ENCODE data around the gene LAMB1.

The LAMB1 gene

DNA sequence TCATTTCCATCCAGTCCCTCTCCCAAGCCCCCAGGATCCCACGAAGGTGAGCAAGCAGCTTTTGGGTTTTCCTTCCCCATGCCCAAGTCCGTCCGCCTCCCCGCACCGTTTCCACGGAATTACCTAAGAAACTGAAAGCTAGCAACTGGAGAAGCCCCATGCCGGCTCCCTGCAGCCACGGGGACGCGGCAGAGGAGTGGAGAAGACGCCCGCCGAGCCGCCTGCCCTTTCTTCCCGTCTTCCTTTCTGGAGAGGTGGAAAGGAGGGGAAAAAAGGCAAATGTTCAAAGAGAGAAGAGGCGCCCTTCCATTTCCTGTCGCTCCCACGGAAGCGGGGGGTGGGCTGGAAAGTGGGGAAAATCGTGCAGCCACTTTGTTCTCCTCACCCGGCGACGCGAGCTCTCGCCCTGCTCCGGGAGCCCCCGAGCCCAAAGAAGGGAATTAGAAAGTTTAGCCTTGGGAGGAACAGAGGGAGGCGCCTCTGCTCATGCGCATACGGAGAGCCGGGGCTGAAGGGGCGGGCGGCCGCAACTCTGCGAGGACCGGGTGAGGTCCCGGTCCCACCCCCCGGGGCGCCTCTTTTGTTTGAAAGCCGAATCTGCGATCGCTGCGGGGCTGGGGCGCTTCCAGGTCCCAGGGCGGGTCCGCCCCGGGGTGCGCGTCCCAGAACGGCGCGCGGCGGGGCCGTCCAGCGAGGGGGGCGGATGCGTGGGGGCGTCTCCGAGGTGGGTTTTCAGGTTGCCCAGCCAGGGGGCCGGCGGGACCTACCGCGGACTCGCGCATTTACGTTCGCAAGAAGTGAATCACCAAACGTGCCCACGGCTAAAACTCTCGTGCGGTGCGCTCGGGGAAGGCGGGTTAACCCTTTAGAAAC, at the start of gene LAMB1:
Gene LAMB1, minus strand, starts transcription at position 436 of the 873 bp plus-strand sequence. Its CDS starts 276 bp downstream, at position 160.
- DNase-seq = peak; percentile 93

DNA sequence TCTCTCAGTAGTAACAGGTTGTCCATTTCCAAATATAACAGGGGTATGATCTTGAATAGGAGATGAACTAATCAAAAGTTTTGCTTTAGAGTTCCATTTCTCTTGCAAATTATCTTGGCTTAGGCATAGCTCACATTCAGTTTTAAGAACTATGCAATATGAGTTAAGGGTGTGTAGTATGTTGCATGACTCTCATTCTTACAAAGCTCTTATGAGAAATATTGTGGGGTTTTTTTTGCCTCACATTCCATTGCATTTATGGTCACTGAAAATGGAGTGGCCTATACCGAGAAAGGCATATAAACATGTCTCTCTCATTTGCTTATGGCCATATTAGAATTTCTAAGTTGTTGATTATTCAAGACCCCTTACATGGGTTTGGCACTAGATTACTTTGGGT, 48.5 kb upstream of the LAMB1 start:
- DNase-seq = no peak

GRCh38 chr7:108049962-108050361, 47.0 kb upstream of the LAMB1 start:
- DNase-seq = no peak

- no peak for DNase-seq
Observed at GRCh38 chr7:108048422-108048821, 45.5 kb upstream of the LAMB1 start.

DNA sequence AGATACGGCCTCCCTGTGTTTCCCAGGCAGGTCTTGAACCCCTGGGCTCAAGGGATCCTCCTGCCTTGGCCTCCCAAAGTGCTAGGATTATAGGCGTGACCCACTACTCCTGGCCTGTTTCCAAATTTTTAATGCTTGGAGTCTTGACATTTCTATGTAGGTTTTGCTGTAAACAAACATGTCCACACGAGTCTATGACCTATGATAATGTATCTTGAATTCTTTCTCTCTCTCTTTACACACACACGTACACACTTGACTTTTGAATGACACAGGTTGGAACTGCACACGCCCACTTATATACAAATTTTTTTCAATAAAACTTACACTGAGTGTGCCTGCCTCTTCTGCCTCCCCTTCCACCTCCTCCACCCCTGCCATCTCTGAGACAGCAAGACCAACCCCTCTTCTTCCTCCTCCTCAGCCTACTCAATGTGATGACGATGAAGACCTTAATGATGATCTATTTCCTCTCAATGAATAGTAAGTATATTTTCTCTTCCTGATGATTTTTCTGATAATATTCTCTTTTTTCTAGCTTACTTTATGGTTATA, 44.1 kb upstream of the LAMB1 start:
- DNase-seq = no peak

GRCh38 chr7:108045669-108046068, 42.7 kb upstream of the LAMB1 start:
- DNase-seq = no peak

DNA sequence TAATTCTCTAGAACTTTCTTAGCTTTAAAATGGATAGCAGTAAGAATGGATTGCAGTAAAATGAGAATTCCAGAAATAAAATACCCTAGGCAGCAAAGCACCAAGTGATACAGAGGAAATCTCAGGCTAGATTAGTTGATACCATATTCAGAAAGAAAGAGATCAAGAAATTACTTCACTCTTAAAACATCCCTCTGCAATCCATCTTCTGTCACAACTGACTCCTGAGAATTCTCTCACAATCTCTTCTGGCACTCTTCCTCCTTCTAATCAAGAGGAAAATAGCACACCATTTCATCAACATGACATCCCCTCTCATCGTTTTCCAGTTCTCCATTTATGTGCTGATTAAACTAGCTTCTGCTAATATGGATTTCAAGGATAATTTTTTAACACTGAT, 42.2 kb upstream of the LAMB1 start:
- DNase-seq = no peak

DNA sequence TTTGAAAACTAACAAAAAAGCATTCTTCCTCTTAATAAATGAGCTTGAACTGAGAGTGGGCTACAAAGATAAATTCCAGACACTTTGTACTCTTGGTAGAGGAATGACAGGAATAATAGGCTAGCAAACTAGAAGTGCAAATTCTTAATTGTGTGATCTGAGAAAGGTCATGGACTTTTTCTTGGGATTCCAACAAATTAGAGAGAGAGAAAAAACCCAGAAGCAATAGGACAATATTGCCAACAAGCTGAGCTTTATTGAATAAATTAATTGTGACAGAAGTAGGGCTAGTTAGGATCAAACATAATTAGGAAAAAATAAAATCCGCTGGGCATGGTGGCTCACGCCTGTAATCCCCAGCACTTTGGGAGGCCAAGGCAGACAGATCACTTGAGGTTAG, 41.4 kb upstream of the LAMB1 start:
- no peak for DNase-seq

DNA sequence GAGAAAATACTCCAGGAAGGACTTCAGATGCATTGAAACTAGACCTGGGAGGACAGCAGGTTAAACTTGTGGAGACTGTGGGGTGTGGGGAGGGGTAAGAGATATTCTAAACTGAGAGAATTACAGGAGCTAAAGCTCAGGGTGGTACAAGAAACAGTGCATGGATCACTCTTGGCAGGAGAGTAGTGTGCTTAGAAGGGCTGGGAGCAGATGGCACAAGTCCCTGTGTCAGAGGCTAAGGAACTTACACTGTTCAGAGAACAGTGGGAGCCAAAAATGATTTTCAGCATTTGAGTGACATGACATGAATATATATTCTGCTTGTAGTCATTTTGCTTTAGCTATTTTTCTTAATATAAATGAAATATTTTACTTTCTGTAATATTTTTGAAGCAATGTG, 36.0 kb upstream of the LAMB1 start:
- DNase-seq = peak; percentile 84

DNA sequence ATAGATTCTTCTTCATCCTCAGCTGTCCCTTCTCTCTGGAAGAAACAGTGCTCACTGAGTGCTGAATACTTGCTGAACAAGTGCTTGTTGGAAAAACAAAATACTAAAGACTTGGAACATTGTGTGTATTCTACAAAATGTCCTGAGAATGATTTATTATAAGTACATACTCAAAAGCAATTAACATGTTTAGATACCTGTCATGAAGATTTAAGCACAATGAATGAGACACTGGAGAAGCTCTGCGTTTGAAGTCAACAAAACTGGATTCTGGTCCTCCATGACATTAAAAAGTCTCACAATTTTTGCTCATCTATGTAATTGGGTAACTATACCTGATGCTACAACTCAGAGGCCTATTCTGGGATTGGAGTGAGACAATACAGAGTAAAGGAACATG, 34.8 kb upstream of the LAMB1 start:
- peak; percentile 69 for DNase-seq

GRCh38 chr7:108037140-108037539, 34.2 kb upstream of the LAMB1 start:
- peak; percentile 97 for DNase-seq

DNA sequence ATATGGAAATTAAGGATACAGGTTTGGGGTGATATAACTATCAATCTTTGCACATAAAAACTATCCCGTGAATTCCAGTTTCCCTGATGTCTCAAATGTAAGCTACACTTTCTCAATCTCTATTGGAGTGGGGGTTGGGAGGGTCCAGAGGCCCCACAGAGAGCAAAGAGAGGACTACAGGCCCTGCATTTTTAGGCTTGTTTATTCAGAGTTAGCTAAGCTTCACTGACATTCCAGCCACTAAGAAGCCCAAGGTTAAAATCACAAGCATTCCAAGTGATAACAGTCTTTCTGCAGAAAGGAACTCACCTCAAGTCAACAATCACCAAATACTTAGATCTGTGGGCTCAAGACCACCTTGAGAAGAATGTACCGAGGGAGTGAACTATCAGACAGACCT, 31.6 kb upstream of the LAMB1 start:
- peak; percentile 18 for DNase-seq

GRCh38 chr7:108033776-108034497, 31.0 kb upstream of the LAMB1 start:
- DNase-seq = no peak

- DNase-seq = peak; percentile 28
Observed at GRCh38 chr7:108033309-108033708, 30.3 kb upstream of the LAMB1 start.

GRCh38 chr7:108030516-108030915, 27.6 kb upstream of the LAMB1 start:
- no peak for DNase-seq

DNA sequence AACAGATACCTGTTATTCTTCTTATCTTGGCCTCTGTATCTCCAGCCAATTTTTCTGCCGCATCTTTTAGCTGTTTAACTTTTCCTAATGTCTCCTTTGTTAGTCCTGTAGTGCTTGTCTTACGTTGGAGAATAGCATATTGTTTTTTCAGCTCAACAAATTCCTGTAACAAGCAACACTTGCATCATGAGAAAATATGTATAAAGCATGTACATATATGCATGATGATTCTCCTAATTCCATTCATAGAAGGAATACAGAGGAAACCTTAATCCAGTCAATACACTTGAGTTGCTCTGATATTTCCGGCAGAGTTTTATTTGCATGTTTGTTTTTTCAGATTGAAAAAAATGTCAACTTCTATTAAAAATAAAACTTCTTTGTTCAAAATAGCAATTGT, 26.1 kb upstream of the LAMB1 start:
- no peak for DNase-seq

GRCh38 chr7:108028111-108028510, 25.1 kb upstream of the LAMB1 start:
- DNase-seq = no peak

DNA sequence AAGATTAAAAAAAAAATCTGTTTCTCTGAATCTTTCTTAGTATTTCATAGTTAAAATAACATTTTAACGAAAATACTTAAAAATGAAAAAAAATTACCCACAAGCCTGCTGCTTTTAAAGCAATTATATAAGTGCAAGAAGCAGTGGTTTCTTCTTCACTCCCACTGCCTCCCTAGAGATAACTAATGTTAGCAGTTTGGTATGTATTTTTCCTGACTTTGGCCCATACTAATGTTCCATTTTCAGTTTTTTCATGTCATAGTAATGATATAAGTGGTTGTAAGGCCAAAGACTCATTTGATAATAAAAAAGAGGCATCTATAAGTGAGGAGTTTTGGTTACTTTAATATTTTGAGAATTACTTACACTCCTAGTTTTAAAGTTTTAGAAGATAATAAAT, 24.3 kb upstream of the LAMB1 start:
- DNase-seq = no peak

GRCh38 chr7:108026647-108027046, 23.7 kb upstream of the LAMB1 start:
- DNase-seq = no peak

GRCh38 chr7:108026116-108026515, 23.2 kb upstream of the LAMB1 start:
- no peak for DNase-seq

DNA sequence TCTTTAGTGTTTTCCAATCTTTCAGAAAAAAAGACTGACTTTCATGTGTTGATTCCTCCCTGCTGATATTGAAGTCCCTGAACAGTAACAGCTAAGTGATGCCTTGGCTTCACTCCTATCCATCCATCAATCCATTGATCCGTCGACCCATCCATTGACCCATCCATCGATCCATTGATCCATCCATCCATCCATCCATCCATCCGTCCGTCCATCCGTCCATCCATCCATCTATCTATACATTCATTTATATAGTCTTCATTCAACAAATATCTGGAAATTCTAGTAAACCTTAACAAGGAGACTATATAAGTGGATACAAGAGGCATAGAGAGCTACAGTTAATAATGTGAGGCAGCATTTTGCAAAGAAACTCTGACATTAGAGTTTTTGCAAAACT, 21.6 kb upstream of the LAMB1 start:
- DNase-seq = no peak

DNA sequence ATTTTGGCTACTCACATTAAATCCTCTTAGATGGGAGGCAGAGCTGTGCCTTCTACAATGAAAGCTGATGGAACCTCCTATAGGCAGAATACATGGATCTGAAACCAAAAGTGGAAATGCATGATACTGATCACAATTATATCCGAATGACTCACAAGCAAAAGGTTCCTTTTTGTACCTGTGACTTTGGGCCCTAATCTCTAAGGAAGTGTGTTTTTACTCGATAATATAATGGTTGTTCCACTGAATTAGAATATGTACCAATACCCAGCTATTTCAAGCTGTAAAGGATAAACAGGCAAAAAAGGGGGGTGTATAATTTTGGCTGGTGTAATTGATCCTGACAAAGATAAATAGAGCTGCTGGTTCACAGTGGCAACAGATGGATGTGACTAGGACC, 17.6 kb upstream of the LAMB1 start:
- peak; percentile 24 for DNase-seq

DNA sequence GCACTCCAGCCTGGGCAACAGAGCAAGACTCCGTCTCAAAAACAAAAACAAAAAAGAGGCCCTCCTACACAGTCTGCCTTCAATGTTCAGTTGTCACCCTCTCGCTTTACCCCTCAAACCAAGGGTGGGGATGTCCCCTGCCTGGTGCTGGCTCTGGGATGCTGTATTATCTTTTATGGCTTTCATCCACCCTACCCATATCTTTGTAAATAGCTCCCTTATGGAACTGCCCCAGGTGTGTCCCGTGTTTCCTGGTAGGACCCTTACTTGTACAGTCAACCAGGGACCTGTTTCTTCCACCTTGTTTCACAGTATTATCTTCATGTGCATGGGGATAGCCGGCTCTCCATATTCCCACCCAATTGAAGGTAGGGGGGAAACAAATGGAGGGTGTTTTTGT, 15.7 kb upstream of the LAMB1 start:
- no peak for DNase-seq

GRCh38 chr7:108017776-108018151, 14.8 kb upstream of the LAMB1 start:
- no peak for DNase-seq

All from NCI-H82 (cell line).